K562 (cell line): ENCODE results near the gene TTN. TPM values are rescaled to one million over a fixed set of nuclear protein-coding genes. Genes with fewer than 3 reads are reported as not detected.

Source experiments
- ATAC-seq: fragments of 200-7000 bp; cut with Tn5 transposase; 3 replicates; pipeline ENCODE4 v1.9.1; 2020; ENCODE audit warnings: moderate library complexity
- BruUV-seq: library from RNA; stranded (reverse); fragments of 400-500 nt; replicated peaks from 2 replicates; lab custom pipeline; 2021; lab: Mats Ljungman, UMichigan
- CTCF ChIA-PET: fragments of 300-600 bp; formaldehyde crosslinking; extraction: SDS; loops from one replicate; lab custom pipeline; 2021; ENCODE audit warnings: low intra/inter-chr PET ratio; lab: Yijun Ruan, JAX
- POLR2A ChIA-PET: fragments of 300-600, 350-650 bp; sonication (Branson Sonifier 250); formaldehyde crosslinking; extraction: SDS; loops from one replicate; lab custom pipeline; 2021; ENCODE audit warnings: antibody characterized with exemption, inconsistent platforms; lab: Yijun Ruan, JAX
- DNase-seq, 4 experiments: peaks; one replicate each; pipeline versions ENCODE4 v3.0.0 to v3.0.0-alpha.2; 2011 to 2018; ENCODE audit warnings: low spot score in 3 of 4, mixed read lengths in 3 of 4; ENCODE audit errors: extremely low read depth in 1 of 4
- FAIRE-seq: peaks from 2 replicates; lab custom pipeline; 2011; peaks lifted over from hg19 to GRCh38; lab: Jason Lieb, UNC
- H2AFZ ChIP-seq: 2 replicates; pipeline ENCODE4 v1.6.0; 2011; ENCODE audit warnings: low read depth, low read length, control low read depth, inconsistent platforms
- H3K27ac ChIP-seq: fragments of 200-600 bp; 3 replicates; pipeline ENCODE4 v1.8.0; 2011; ENCODE audit warnings: low read depth, mild to moderate bottlenecking, control low read depth, inconsistent platforms, low read length, moderate library complexity, mixed read lengths; ENCODE audit errors: extremely low read depth
- H3K27me3 ChIP-seq, 2 experiments: fragments of 300-600 bp in 1 of 2; 2 replicates in 1 of 2; 3 replicates in 1 of 2; pipeline versions ENCODE4 v1.6.0 to v1.8.0; 2011; ENCODE audit warnings: inconsistent platforms in 2 of 2, low read length in 2 of 2, mild to moderate bottlenecking in 1 of 2, mixed read lengths in 1 of 2, moderate library complexity in 1 of 2; ENCODE audit not compliant: control insufficient read depth in 2 of 2, insufficient read depth in 2 of 2
- H3K36me3 ChIP-seq: fragments of 300-600 bp; 3 replicates; pipeline ENCODE4 v1.8.0; 2011; ENCODE audit warnings: mild to moderate bottlenecking, low read length, inconsistent platforms; ENCODE audit not compliant: control insufficient read depth, insufficient read depth
- H3K4me1 ChIP-seq, 2 experiments: fragments of 200-600 bp in 1 of 2; replicated peaks in 1 of 2; 2 replicates in 1 of 2; 3 replicates in 1 of 2; pipeline versions ENCODE4 v1.5.1 to v1.8.0; 2011; ENCODE audit warnings: inconsistent platforms in 2 of 2, low read length in 2 of 2, mild to moderate bottlenecking in 1 of 2, mixed read lengths in 1 of 2, moderate library complexity in 1 of 2; ENCODE audit not compliant: control insufficient read depth in 2 of 2, insufficient read depth in 2 of 2
- H3K4me2 ChIP-seq: 2 replicates; pipeline ENCODE4 v1.6.1; 2011; ENCODE audit warnings: low read length, control low read depth, inconsistent platforms, mixed read lengths; ENCODE audit not compliant: insufficient read depth
- H3K4me3 ChIP-seq: fragments of 200-600 bp; sonication (generic), shearing (Covaris generic); 2 replicates; pipeline ENCODE4 v1.5.1; 2016; ENCODE audit warnings: control low read depth, inconsistent platforms
- H3K79me2 ChIP-seq: fragments of 200-600 bp; 3 replicates; pipeline ENCODE4 v1.8.0; 2011; ENCODE audit warnings: low read length, inconsistent platforms; ENCODE audit not compliant: control insufficient read depth, insufficient read depth
- H3K9ac ChIP-seq, 2 experiments: 2 replicates each; pipeline versions ENCODE4 v1.6.0 to v1.6.1; 2011; ENCODE audit warnings: low read depth in 2 of 2, low read length in 2 of 2, control low read depth in 1 of 2, inconsistent platforms in 1 of 2, mild to moderate bottlenecking in 1 of 2, mixed read lengths in 1 of 2; ENCODE audit not compliant: insufficient read depth in 1 of 2
- H3K9me1 ChIP-seq: one replicate; pipeline ENCODE4 v1.6.0; 2011; ENCODE audit warnings: inconsistent platforms, mild to moderate bottlenecking, low read length, moderate library complexity; ENCODE audit not compliant: control insufficient read depth, insufficient read depth
- H3K9me3 ChIP-seq: replicated peaks from 2 replicates; pipeline ENCODE4 v1.5.1; 2011; ENCODE audit warnings: low read depth, low read length, inconsistent platforms; ENCODE audit not compliant: control insufficient read depth, insufficient read depth
- H4K20me1 ChIP-seq: replicated peaks from 2 replicates; pipeline ENCODE4 v1.6.1; 2011; ENCODE audit warnings: low read length, inconsistent platforms, mixed read lengths; ENCODE audit not compliant: control insufficient read depth, insufficient read depth
- FOXA3 ChIP-seq, 2 experiments: fragments of 450-650 bp in 1 of 2; sonication (generic) in 1 of 2; formaldehyde crosslinking; IDR thresholded peaks in 1 of 2; conservative IDR thresholded peaks in 1 of 2; 2 replicates each; pipeline versions ENCODE4 v1.4.0 to v1.8.0; 2020 to 2022; ENCODE audit warnings: mild to moderate bottlenecking in 2 of 2, missing genetic modification reagents in 1 of 2
- FOXP1 ChIP-seq: sonication (generic); formaldehyde crosslinking; IDR thresholded peaks from 2 replicates; pipeline ENCODE4 v1.8.0; 2022; ENCODE audit warnings: mild to moderate bottlenecking, missing genetic modification reagents
- GTF2A2 ChIP-seq: IDR thresholded peaks from 2 replicates; pipeline ENCODE4 v1.6.1; 2016; ENCODE audit warnings: mild to moderate bottlenecking, missing genetic modification characterization, missing compliant biosample characterization
- HES1 ChIP-seq: fragments of 450-650 bp; IDR thresholded peaks from 2 replicates; pipeline ENCODE4 v1.6.1; 2016; ENCODE audit warnings: low read depth, mild to moderate bottlenecking, moderate library complexity
- KLF13 ChIP-seq: fragments of 450-650 bp; IDR thresholded peaks from 2 replicates; pipeline ENCODE4 v1.6.1; 2016; ENCODE audit warnings: missing genetic modification characterization, low read depth, mild to moderate bottlenecking, missing compliant biosample characterization, moderate library complexity, borderline replicate concordance
- MYBL2 ChIP-seq, 2 experiments: fragments of 450-650 bp in 1 of 2; sonication (generic) in 1 of 2; formaldehyde crosslinking in 1 of 2; IDR thresholded peaks; 2 replicates each; pipeline versions ENCODE4 v1.6.1 to v1.8.1; 2017 to 2022; ENCODE audit warnings: borderline replicate concordance in 1 of 2, inconsistent platforms in 1 of 2, low read depth in 1 of 2, mild to moderate bottlenecking in 1 of 2, missing genetic modification reagents in 1 of 2, moderate library complexity in 1 of 2
- NCOR1 ChIP-seq: fragments of 450-650 bp; IDR thresholded peaks from 2 replicates; pipeline ENCODE4 v1.6.1; 2016; ENCODE audit warnings: mild to moderate bottlenecking, moderate library complexity
- NFE2L1 ChIP-seq: fragments of 450-650 bp; IDR thresholded peaks from 2 replicates; pipeline ENCODE4 v1.6.1; 2016; ENCODE audit warnings: missing genetic modification characterization, low read depth, mild to moderate bottlenecking, missing compliant biosample characterization, moderate library complexity, borderline replicate concordance
- NUFIP1 ChIP-seq: fragments of 450-650 bp; IDR thresholded peaks from 2 replicates; pipeline ENCODE4 v1.6.1; 2018; ENCODE audit not compliant: partially characterized antibody
- PHF8 ChIP-seq: fragments of 200-600 bp; sonication (generic); IDR thresholded peaks from 2 replicates; pipeline ENCODE4 v1.6.1; 2012; ENCODE audit warnings: mixed run types, mild to moderate bottlenecking, inconsistent platforms, low read length, moderate library complexity, borderline replicate concordance
- PHTF2 ChIP-seq: fragments of 250-450 bp; sonication (Bioruptor Pico); IDR thresholded peaks from 2 replicates; pipeline ENCODE4 v1.5.0; 2021; ENCODE audit warnings: mild to moderate bottlenecking
- PURB ChIP-seq: sonication (generic); formaldehyde crosslinking; IDR thresholded peaks from 2 replicates; pipeline ENCODE4 v1.9.0; 2021; ENCODE audit warnings: low read depth, mild to moderate bottlenecking, missing genetic modification reagents
- STAT5A ChIP-seq: IDR thresholded peaks from 2 replicates; pipeline ENCODE4 v1.6.1; 2012; ENCODE audit warnings: low read length, inconsistent platforms, borderline replicate concordance
- TAF7 ChIP-seq: fragments of 450-650 bp; IDR thresholded peaks from 2 replicates; pipeline ENCODE4 v1.6.1; 2016; ENCODE audit warnings: missing genetic modification characterization, missing compliant biosample characterization
- TBP ChIP-seq: optimal IDR thresholded peaks from 2 replicates; pipeline ENCODE3; 2011; ENCODE audit warnings: low read depth, low read length, improper control_type of control experiment
- TCF7 ChIP-seq: sonication (generic); IDR thresholded peaks from 2 replicates; pipeline ENCODE4 v1.6.1; 2016; ENCODE audit warnings: antibody characterized with exemption, borderline replicate concordance
- ZNF224 ChIP-seq: sonication (generic); formaldehyde crosslinking; IDR thresholded peaks from 2 replicates; pipeline ENCODE4 v1.8.0; 2022; ENCODE audit warnings: mild to moderate bottlenecking, missing genetic modification reagents
- ZNF354B ChIP-seq: fragments of 250-450 bp; sonication (Bioruptor Pico); IDR thresholded peaks from 2 replicates; pipeline ENCODE4 v1.4.0; 2020
- WGBS: fragments of 100-300 bp; shearing (Covaris generic); methylation state at CpG from one replicate; pipeline ENCODE4 v1.1.6; 2016; ENCODE audit warnings: low coverage, mixed read lengths; ENCODE audit not compliant: insufficient coverage; ENCODE audit errors: missing lambda C conversion rate; 5-methylcytosine and 5-hydroxymethylcytosine counted together
- in situ Hi-C: fragments of 300-500 bp; cut with MboI; formaldehyde crosslinking; loops from 4 replicates; pipeline ENCODE4 v1.15.0; 2018; ENCODE audit warnings: inconsistent platforms, mixed read lengths
- intact Hi-C: fragments of 100-400 bp; cut with micrococcal nuclease; formaldehyde crosslinking; loops from 2 replicates; pipeline ENCODE4 v1.14.2; 2022
- polyA plus RNA-seq, 8 experiments: library from polyadenylated mRNA; depleted of rRNA in 4 of 8; stranded (reverse) in 5 of 8; unstranded in 3 of 8; fragments of >200 nt; fragmentation: Nextera tagmentation in 2 of 8; fragmentation: Illumina TruSeq in 1 of 8; extraction: Ambion mirVana in 2 of 8; extraction: Trizol in 1 of 8; gene quantifications; 2 replicates each; pipeline versions ENCODE4 v1.2.1 to v1.2.3, GENCODE V29; 2011 to 2014; ENCODE audit warnings: inconsistent platforms in 1 of 8, missing spikeins in 1 of 8
- total RNA-seq, 7 experiments: library from RNA; depleted of rRNA in 6 of 7; stranded (reverse); fragments of >200 nt in 6 of 7; fragmentation: Illumina TruSeq in 2 of 7; extraction: Trizol in 2 of 7; gene quantifications; 2 replicates each; pipeline versions ENCODE4 v1.2.1 to v1.2.3, GENCODE V29; 2011 to 2021; ENCODE audit warnings: low replicate concordance in 1 of 7
- TF ChIP-seq, protein P1 (sequence below): fragments of 450-650 bp; IDR thresholded peaks from 2 replicates; pipeline ENCODE4 v1.6.1; 2016; ENCODE audit warnings: mild to moderate bottlenecking

The TTN gene
- total and polyA plus RNA-seq, 9 of the 15 experiments (the other 6 are each of a cell fraction or from before 2014, with no cell fraction given), result under 0.01 to 0.20 (median 0.04) TPM; not detected in 1

- DNase-seq, result peak; percentile 92 to 97 (median 95)
- TSS peak; percentile 64 for BruUV-seq
- CTCF ChIA-PET, result interaction anchor here (0.6 to 0.8 kb wide), 2 partner anchors 44 to 80 kb away, joined by 4 to 5 read pairs; partner anchors contain the start of gene FKBP7
- peak; percentile 95 for TF ChIP-seq PHF8
- TF ChIP-seq PHTF2 (CRISPR knock-in tag), result no peak
- no peak for TF ChIP-seq HES1
- no peak for TF ChIP-seq PURB (CRISPR knock-in tag)
- TF ChIP-seq TAF7 (tag), result peak; percentile 59; the same call in 1 of the 2 replicates
- TF ChIP-seq TBP, result peak; percentile 69
- 0 out of 2 replicates have a peak, but pooled peaks have one; percentile 23 for TF ChIP-seq KLF13 (tag)
- 0 out of 2 replicates have a peak, but pooled peaks have one; percentile 6 for TF ChIP-seq NCOR1
- TF ChIP-seq STAT5A, result peak; percentile 33; the same call in 1 of the 2 replicates
- TF ChIP-seq, protein P1, sequence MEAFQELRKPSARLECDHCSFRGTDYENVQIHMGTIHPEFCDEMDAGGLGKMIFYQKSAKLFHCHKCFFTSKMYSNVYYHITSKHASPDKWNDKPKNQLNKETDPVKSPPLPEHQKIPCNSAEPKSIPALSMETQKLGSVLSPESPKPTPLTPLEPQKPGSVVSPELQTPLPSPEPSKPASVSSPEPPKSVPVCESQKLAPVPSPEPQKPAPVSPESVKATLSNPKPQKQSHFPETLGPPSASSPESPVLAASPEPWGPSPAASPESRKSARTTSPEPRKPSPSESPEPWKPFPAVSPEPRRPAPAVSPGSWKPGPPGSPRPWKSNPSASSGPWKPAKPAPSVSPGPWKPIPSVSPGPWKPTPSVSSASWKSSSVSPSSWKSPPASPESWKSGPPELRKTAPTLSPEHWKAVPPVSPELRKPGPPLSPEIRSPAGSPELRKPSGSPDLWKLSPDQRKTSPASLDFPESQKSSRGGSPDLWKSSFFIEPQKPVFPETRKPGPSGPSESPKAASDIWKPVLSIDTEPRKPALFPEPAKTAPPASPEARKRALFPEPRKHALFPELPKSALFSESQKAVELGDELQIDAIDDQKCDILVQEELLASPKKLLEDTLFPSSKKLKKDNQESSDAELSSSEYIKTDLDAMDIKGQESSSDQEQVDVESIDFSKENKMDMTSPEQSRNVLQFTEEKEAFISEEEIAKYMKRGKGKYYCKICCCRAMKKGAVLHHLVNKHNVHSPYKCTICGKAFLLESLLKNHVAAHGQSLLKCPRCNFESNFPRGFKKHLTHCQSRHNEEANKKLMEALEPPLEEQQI, result peak; percentile 100
- TF ChIP-seq GTF2A2 (tag), result no peak
- 0 out of 2 replicates have a peak, but pooled peaks have one; percentile 48 for TF ChIP-seq FOXP1 (CRISPR knock-in tag)
- TF ChIP-seq ZNF224 (CRISPR knock-in tag), result no peak
- no peak for TF ChIP-seq NFE2L1 (tag)
- TF ChIP-seq MYBL2 (IDR thresholded peaks at IDR 0.05; ENCODE audit: low read depth), result no peak
- no peak for TF ChIP-seq MYBL2 (CRISPR knock-in tag; IDR thresholded peaks at IDR 0.05; ENCODE audit: borderline replicate concordance)
- TF ChIP-seq NUFIP1, result peak; percentile 32
- 0 out of 2 replicates have a peak, but pooled peaks have one; percentile 54 for TF ChIP-seq TCF7
- TF ChIP-seq ZNF354B (CRISPR knock-in tag), result no peak
- peak in 1 of 2 experiments; percentile 74; a peak in 1 of 4 replicates for TF ChIP-seq FOXA3 (CRISPR knock-in tag; conservative IDR thresholded peaks at IDR 0.05 in 1 of 2, IDR thresholded peaks at IDR 0.05 in 1 of 2)
These were observed 284.1 kb downstream of the TTN start for GRCh38 chr2:178522950-178523595.

More at GRCh38 chr2:178522950-178523595, 284.1 kb downstream of the TTN start:
- H3K27ac ChIP-seq, result peak overlapping the region; percentile 76
- ATAC-seq (peak; percentile 99), FAIRE-seq (peak; percentile 96)
- WGBS, result 1% methylated on average over 25 of the region's 25 CpGs
- peak overlapping the region; percentile 80 to 92 for H3K9ac ChIP-seq
- H3K9me1 ChIP-seq, result no peaks in the 10 kb centered on the region
- peak overlapping the region; percentile 99 for H3K4me2 ChIP-seq
- intact Hi-C loops, result loop anchor here (1.0 to 5.0 kb wide), 2 partner anchors 44 to 121 kb away; no protein-coding TSS in a partner anchor
- H3K27me3 ChIP-seq, result no peaks in the 10 kb centered on the region
- H3K36me3 ChIP-seq, result no peaks in the 10 kb centered on the region
- no peaks in the 10 kb centered on the region for H4K20me1 ChIP-seq
- peaks cover 42% of the 10 kb centered on the region for H3K79me2 ChIP-seq
- H3K9me3 ChIP-seq, result no peaks in the 10 kb centered on the region; the same call in 1 of the 2 replicates
- in situ Hi-C loops, result no loop called here
- H3K4me1 ChIP-seq, result peaks cover 0 to 2% of the 10 kb centered on the region in 2 experiments; a peak in 1 of 5 replicates
- POLR2A ChIA-PET, result interaction anchor here (0.6 to 2.2 kb wide), 10 partner anchors 8 to 255 kb away, joined by 3 to 14 read pairs (median 4); partner anchors contain the start of genes PJVK and PRKRA
- H2AFZ ChIP-seq, result peak overlapping the region; percentile 96
- H3K4me3 ChIP-seq, result peak overlapping the region; percentile 54
